GM13977 (cell line): ENCODE data around the gene SMC1B.

Experiments
- DNase-seq: peaks from one replicate; pipeline ENCODE4 v3.0.0; 2012; ENCODE audit warnings: low spot score
- CTCF ChIP-seq: IDR thresholded peaks from 2 replicates; pipeline ENCODE4 v1.5.1; 2012; ENCODE audit warnings: mild to moderate bottlenecking, control low read depth; ENCODE audit not compliant: insufficient read depth; ENCODE audit errors: extremely low read depth, missing control alignments
- in situ Hi-C: fragments of 300-500 bp; cut with MboI; formaldehyde crosslinking; loops from one replicate; pipeline ENCODE4 v1.12.0; 2022; ENCODE audit warnings: low sequenced_read_pairs, low pct_unique_long_range_greater_than_20kb, mixed read lengths, inconsistent platforms; ENCODE audit not compliant: unreplicated experiment

SMC1B gene

GRCh38 chr22:45318558-45319323, 94.7 kb downstream of the SMC1B start:
- in situ Hi-C loops = no loop called here
- DNase-seq = peak; percentile 76
- no peak for TF ChIP-seq CTCF

GRCh38 chr22:45318168-45318557, 95.2 kb downstream of the SMC1B start:
- DNase-seq = peak; percentile 83
- no peak for TF ChIP-seq CTCF

DNA sequence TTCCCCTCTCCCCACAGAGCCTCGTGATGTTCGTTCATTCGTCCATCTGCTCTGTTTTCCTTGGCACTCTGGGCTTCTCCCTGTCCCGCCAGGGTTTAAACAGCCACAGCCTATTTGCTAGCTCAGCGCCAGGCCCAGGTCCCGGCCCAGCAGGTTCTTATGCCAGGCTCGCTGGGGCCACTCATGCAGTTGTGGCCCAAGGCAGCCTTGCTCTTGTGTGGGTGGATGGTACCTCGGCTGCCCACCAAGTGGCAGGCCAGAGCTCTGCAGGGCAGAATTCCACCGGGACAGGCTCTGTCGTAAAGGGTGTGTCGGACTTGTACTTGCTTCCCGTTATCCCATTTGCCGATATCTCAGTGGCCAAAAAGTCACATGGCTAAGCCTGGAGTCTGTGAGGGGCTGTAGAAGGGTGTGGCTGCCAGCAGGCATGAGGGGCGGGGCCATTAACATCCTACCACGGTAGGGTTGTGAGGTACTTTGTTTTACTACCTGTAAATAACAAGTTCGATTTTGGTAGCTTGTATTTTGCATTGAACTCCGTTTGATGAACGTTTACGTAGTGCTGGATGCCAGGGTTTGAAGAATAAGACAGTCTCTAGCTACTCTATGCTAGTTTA, 95.7 kb downstream of the SMC1B start:
- TF ChIP-seq CTCF = no peak
- in situ Hi-C loops = no loop called here
- DNase-seq = no peak

More at GRCh38 chr22:45318168-45318557, 95.2 kb downstream of the SMC1B start:
- in situ Hi-C loops = no loop called here

- in situ Hi-C loops = no loop called here
- TF ChIP-seq CTCF = no peak
Observed at GRCh38 chr22:45316796-45317526, 96.4 kb downstream of the SMC1B start.

GRCh38 chr22:45314786-45315185, 98.6 kb downstream of the SMC1B start:
- no peak for TF ChIP-seq CTCF
- in situ Hi-C loops = no loop called here
- no peak for DNase-seq

More at GRCh38 chr22:45316796-45317526, 96.4 kb downstream of the SMC1B start:
- DNase-seq = no peak

GRCh38 chr22:45314054-45314721, 99.2 kb downstream of the SMC1B start:
- no peak for DNase-seq
- in situ Hi-C loops = no loop called here
- TF ChIP-seq CTCF = no peak
